GM18858 (cell line): ENCODE measurements around the gene KDM1B.
A peak's percentile ranks its signal among the peaks of the same experiment; 100 is the strongest.

Experiments used
- ATAC-seq: cut with Tn5 transposase; IDR thresholded peaks from one replicate; pipeline ENCODE4 v1.9.1; 2021; ENCODE audit not compliant: unreplicated experiment

KDM1B gene

GRCh38 chr6:18155150-18155863 is at the start of gene KDM1B:
KDM1B (plus strand) TSS chr6:18155422; CDS start chr6:18159896, 4,474 bp downstream.
- ATAC-seq: peak; percentile 74

GRCh38 chr6:18107061-18107460 is 48.2 kb upstream of the KDM1B start:
- ATAC-seq: no peak

GRCh38 chr6:18110162-18110561 is 45.1 kb upstream of the KDM1B start:
- no peak for ATAC-seq

- no peak for ATAC-seq
These were observed 39.9 kb upstream of the KDM1B start for GRCh38 chr6:18115356-18115755.

GRCh38 chr6:18117136-18117535 is 38.1 kb upstream of the KDM1B start:
- ATAC-seq: no peak

- no peak for ATAC-seq
These were observed 36.9 kb upstream of the KDM1B start for GRCh38 chr6:18118330-18118729.

GRCh38 chr6:18119236-18119635 is 36.0 kb upstream of the KDM1B start:
- ATAC-seq: no peak

- ATAC-seq: no peak
These were observed 33.6 kb upstream of the KDM1B start for GRCh38 chr6:18121580-18122127.

- ATAC-seq: peak; percentile 95
These were observed 32.8 kb upstream of the KDM1B start, which contains the start of gene NHLRC1 for GRCh38 chr6:18122128-18123093. NHLRC1 (minus strand) TSS chr6:18122677; CDS start chr6:18122606, 71 bp downstream.

- no peak for ATAC-seq
These were observed 29.1 kb upstream of the KDM1B start for GRCh38 chr6:18126121-18126520.

- ATAC-seq: no peak
These were observed 22.9 kb upstream of the KDM1B start for GRCh38 chr6:18132346-18132745.

- no peak for ATAC-seq
These were observed 20.1 kb upstream of the KDM1B start for GRCh38 chr6:18135171-18135570.

GRCh38 chr6:18136260-18136659 is 19.0 kb upstream of the KDM1B start:
- no peak for ATAC-seq

GRCh38 chr6:18138906-18139305 is 16.3 kb upstream of the KDM1B start:
- no peak for ATAC-seq

GRCh38 chr6:18139935-18140621 is 15.1 kb upstream of the KDM1B start:
- ATAC-seq: no peak

GRCh38 chr6:18141805-18142590 is 13.2 kb upstream of the KDM1B start:
- no peak for ATAC-seq

- no peak for ATAC-seq
These were observed 12.7 kb upstream of the KDM1B start for GRCh38 chr6:18142591-18142861.

GRCh38 chr6:18147160-18147559 is 8.1 kb upstream of the KDM1B start:
- no peak for ATAC-seq

- no peak for ATAC-seq
These were observed 7.6 kb upstream of the KDM1B start for GRCh38 chr6:18147616-18148015.

- ATAC-seq: no peak
These were observed 6.8 kb upstream of the KDM1B start for GRCh38 chr6:18148304-18149025.
